Choroid plexus epithelial cell (primary cell): Measurements from ENCODE around the gene TWIST2.
A peak's percentile ranks its signal among the peaks of the same experiment; 100 is the strongest.

Source experiments
- DNase-seq: peaks from one replicate; pipeline ENCODE4 v3.0.0-alpha.2; 2010; ENCODE audit warnings: low read depth
- H3K4me3 ChIP-seq: 2 replicates; pipeline ENCODE4 v1.5.1; 2011; ENCODE audit warnings: low read depth, mild to moderate bottlenecking, control low read depth, low read length, moderate library complexity
- TF ChIP-seq, protein P1 (sequence below): conservative IDR thresholded peaks from 2 replicates; pipeline ENCODE4 v1.5.1; 2011; ENCODE audit warnings: low read depth, mild to moderate bottlenecking, control low read depth, inconsistent platforms, low read length, moderate library complexity

Gene TWIST2

DNA sequence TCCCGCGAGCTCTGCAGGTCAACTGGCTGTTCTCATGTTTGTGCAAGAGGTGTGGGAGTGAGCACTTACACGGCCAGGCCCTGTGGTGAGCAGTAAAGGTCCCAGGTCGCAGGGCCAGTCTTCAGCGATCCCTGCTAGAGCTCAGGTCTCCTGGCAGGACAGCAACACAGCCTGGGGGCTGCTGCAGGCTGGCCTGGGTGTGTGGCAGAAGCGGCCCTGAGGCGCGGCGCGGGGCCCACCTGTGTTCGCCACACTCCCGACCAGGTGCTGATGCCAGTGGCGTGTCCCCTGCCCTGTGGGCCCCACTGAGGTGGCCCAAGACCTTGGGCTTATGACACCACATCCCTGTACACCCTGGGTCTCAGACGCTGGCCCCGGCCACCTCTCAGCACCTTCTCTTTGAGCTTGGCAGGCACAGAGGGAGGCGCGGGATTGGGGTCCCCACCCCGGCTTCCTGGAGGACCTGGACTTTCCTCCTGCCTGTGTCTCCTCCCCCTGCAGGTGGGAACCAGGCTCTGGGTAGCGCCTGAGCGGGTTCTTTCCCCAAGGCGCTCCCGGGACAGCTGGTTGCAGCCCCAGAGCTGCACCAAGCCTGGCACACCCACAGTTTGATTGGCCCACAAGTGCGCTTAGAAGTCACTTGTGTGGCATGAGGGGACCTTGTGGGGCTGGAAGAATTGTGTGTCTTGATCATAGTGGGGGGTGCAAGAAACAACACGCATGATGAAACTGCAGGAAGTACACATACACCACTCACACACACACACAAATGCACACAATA lies 59.2 kb downstream of the TWIST2 start:
- TF ChIP-seq, protein P1, sequence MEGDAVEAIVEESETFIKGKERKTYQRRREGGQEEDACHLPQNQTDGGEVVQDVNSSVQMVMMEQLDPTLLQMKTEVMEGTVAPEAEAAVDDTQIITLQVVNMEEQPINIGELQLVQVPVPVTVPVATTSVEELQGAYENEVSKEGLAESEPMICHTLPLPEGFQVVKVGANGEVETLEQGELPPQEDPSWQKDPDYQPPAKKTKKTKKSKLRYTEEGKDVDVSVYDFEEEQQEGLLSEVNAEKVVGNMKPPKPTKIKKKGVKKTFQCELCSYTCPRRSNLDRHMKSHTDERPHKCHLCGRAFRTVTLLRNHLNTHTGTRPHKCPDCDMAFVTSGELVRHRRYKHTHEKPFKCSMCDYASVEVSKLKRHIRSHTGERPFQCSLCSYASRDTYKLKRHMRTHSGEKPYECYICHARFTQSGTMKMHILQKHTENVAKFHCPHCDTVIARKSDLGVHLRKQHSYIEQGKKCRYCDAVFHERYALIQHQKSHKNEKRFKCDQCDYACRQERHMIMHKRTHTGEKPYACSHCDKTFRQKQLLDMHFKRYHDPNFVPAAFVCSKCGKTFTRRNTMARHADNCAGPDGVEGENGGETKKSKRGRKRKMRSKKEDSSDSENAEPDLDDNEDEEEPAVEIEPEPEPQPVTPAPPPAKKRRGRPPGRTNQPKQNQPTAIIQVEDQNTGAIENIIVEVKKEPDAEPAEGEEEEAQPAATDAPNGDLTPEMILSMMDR: no peak
- DNase-seq: no peak
- no peak overlapping the region for H3K4me3 ChIP-seq

DNA sequence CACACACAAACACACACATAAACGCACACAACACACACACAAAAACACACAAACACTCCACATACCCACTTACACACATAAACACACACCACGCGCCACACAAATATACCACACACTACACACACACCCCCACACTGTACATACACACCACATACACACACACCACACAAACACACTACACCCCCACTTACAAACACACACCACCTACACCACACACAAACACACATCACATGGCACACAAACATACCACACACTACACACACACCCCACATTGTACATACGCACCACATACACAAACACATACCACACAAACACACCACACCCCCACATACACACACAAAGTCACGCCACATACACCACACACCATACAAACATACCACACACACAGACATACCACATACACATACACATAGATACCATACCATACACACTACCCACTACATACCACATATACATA lies 59.9 kb downstream of the TWIST2 start:
- TF ChIP-seq, protein P1: no peak
- H3K4me3 ChIP-seq: no peak overlapping the region
- DNase-seq: no peak

GRCh38 chr2:238908960-238909951 lies 61.4 kb downstream of the TWIST2 start:
- peak; percentile 87 for DNase-seq
- TF ChIP-seq, protein P1: peak; percentile 27
- H3K4me3 ChIP-seq: no peak overlapping the region

DNA sequence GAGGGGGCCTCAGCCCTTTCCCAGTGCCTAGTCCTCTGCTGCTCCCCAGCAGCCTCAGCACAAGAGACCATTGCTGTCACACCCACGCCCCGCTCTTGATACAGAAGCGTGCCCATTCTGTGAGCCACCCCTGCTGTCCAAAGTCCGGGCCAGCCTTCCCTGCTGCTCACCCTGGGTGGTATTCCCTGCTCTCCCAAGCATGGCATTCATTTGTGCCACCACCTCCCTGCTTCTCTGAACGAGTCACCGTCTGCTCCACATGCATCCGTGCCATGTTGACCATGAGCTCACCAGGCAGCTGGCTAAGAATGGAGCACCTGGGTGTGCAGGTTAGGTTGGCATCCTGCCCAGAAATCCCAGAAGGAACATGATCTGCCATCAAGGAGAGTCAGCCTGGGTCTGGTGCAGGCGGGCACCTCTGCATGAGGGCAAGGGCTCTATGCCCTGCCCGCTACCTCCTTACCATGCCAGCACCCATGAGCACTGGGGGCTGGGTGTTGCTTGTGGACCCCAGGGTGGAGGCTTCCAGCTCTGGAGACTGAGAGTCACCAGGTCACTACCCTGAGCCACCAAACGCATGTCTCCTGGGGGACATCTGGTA lies 63.0 kb downstream of the TWIST2 start:
- TF ChIP-seq, protein P1: no peak
- H3K4me3 ChIP-seq: no peak overlapping the region
- DNase-seq: no peak

DNA sequence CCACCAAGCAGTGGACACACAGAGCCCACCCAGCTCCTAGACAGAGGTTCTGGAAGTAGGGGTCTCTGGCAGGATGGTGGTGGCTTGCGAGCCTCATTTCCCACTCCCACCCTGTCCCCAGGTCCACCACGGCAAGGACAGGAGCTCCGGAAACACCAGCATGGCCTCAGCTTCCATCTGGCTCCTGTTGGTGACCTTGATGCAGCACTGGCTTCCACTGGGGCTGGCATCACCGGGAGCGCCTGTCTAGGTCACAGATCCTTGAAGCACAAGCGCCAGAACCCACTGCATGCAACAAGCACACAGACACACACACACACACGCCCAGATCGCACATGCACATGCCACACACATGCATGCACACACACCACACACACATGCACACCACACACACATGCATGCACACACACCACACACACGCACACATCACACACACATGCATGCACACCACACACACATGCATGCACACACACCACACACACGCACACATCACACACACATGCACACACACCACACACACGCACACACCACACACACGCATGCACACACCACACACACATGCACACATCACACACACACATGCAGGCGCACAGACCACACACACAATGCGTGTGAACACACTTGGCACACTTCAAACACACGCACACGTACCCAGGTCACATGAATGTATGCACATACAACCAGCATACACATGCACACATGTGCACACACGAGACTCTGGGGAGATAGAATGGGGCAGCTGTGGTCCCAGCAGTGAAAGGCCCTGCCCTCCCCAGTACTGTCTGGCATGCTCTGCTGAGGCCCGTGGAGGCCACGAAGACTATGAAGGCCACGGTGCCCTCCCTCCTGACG lies 63.7 kb downstream of the TWIST2 start:
- DNase-seq: no peak
- H3K4me3 ChIP-seq: no peak overlapping the region
- TF ChIP-seq, protein P1: no peak
